ENCODE results near the gene TMCO4. TPM values are rescaled to one million over a fixed set of nuclear protein-coding genes. Genes with fewer than 3 reads are reported as not detected.

TMCO4 gene
- total RNA-seq, 1 donor from 2014 or later = 18.6 TPM

GRCh38 chr1:19739628-19740027, 60.1 kb downstream of the TMCO4 start:
- TF ChIP-seq CTCF (IDR thresholded peaks at IDR 0.05; ENCODE audit: unreplicated experiment) = no peak
- DNase-seq (ENCODE audit: low spot score, unreplicated experiment) = no peak
- H3K4me3 Mint-ChIP-seq (ENCODE audit: low read depth) = no peak overlapping the region
- no peaks in the 10 kb centered on the region for H3K9me3 Mint-ChIP-seq (ENCODE audit: low read depth)
- no peaks in the 10 kb centered on the region for H3K4me1 Mint-ChIP-seq (ENCODE audit: low read depth)
- H3K36me3 Mint-ChIP-seq (ENCODE audit: insufficient read depth) = peaks cover 13% of the 10 kb centered on the region
- no peak overlapping the region for H3K27ac Mint-ChIP-seq
- no peaks in the 10 kb centered on the region for H3K27me3 Mint-ChIP-seq

DNA sequence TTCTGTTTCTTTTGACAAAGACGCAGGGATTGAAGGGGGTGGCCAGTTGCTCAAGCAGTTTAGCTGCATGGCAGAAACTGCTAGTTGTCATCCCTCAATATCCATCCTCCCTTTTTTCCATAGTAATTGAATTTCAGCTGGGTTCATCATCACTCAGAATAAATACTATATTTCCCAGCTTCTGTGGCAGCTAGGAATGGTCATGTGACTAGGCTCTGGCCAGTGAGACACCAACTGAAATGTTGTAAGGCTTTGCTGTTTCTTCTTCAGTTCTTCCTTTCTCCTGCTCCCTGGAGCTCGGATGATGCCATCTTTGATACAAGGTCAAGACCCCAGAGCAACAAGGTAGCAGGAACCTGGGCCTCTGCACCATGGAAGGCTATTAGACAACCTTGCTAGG, 61.0 kb downstream of the TMCO4 start:
- Mint-ChIP-seq H3K27me3 (no peaks in the 10 kb centered on the region), H3K4me3 (ENCODE audit: low read depth) (no peak overlapping the region), H3K9me3 (ENCODE audit: low read depth) (no peaks in the 10 kb centered on the region), H3K27ac (no peak overlapping the region), H3K4me1 (ENCODE audit: low read depth) (no peaks in the 10 kb centered on the region), H3K36me3 (ENCODE audit: insufficient read depth) (peaks cover 11% of the 10 kb centered on the region)
- no peak for TF ChIP-seq CTCF (IDR thresholded peaks at IDR 0.05; ENCODE audit: unreplicated experiment)
- no peak for DNase-seq (ENCODE audit: low spot score, unreplicated experiment)

GRCh38 chr1:19738076-19738475, 61.6 kb downstream of the TMCO4 start:
- Mint-ChIP-seq H3K4me3 (ENCODE audit: low read depth) (no peak overlapping the region), H3K36me3 (ENCODE audit: insufficient read depth) (peaks cover 9% of the 10 kb centered on the region), H3K9me3 (ENCODE audit: low read depth) (no peaks in the 10 kb centered on the region), H3K27ac (no peak overlapping the region), H3K4me1 (ENCODE audit: low read depth) (no peaks in the 10 kb centered on the region), H3K27me3 (no peaks in the 10 kb centered on the region)
- TF ChIP-seq CTCF (IDR thresholded peaks at IDR 0.05; ENCODE audit: unreplicated experiment) = no peak
- DNase-seq (ENCODE audit: low spot score, unreplicated experiment) = no peak

DNA sequence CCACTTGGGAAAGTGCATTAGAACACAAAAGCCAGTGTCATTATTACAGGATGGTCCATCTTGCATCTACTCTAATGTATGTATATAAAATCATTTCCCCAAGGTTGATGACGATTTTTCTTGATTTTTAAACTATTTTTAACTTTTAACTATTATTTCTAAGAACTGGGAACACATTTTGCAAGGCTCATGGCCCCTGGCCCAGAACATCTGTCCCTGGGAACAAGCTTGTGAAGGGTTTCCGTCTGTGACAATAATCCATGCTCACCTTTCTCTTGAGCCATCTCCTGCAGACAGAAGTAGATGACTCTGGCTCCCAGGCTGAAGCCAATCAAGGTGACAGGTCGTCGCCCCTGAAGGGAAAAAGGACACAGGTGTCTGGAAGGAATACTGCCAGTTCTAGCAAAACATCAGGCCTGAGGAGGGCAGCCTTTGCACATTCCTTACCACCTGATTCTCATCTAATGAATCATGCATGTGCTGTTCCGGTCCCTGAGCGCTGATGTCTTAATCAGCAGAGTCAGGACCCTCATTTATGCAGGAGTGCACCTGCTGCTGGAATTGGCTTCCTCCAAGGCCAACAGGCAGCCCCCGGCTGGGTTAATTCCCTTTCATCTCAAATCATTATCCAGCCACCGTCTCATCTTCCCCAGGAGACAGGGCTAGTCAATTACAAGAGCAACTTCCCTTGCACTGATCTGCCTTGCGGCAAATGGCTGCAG, 62.5 kb downstream of the TMCO4 start:
- TF ChIP-seq CTCF (IDR thresholded peaks at IDR 0.05; ENCODE audit: unreplicated experiment) = no peak
- Mint-ChIP-seq H3K36me3 (ENCODE audit: insufficient read depth) (peaks cover 9% of the 10 kb centered on the region), H3K27me3 (no peaks in the 10 kb centered on the region), H3K9me3 (ENCODE audit: low read depth) (no peaks in the 10 kb centered on the region), H3K4me1 (ENCODE audit: low read depth) (no peaks in the 10 kb centered on the region), H3K27ac (no peak overlapping the region), H3K4me3 (ENCODE audit: low read depth) (no peak overlapping the region)
- DNase-seq (ENCODE audit: low spot score, unreplicated experiment) = no peak

DNA sequence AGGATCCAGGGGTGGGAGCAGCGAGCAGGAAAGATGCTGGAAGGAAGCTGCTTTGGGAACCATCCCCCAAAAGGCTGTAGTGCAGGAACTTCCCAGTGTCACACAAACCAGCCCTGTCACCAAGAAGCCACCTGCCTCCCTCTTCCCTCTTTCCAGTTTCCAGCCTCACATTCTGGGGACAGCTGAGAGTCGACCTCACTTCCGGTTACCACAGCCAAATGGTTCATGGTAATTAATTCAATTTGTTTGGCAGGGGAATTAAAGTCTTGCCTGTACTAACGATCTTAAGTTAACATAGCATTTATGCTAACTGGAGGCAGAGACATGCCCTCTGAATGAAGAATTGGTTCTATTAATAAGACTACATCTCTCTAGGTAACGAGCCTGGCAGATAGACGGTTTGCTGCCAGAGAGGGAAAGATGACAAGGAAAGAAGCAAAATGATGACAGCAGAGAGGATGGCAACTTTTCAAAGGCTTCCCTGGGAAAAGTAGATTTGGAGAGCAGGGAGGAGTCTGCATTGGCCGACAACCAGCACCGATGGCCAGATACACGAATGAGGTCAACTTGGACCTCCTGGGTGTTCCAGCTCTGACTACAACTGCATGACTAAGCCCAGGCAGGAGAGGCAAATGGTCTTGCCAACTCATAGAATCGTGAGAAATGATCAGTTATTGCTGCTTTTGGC, 64.1 kb downstream of the TMCO4 start:
- H3K4me3 Mint-ChIP-seq (ENCODE audit: low read depth) = no peak overlapping the region
- H3K4me1 Mint-ChIP-seq (ENCODE audit: low read depth) = no peaks in the 10 kb centered on the region
- H3K36me3 Mint-ChIP-seq (ENCODE audit: insufficient read depth) = peaks cover 6% of the 10 kb centered on the region
- TF ChIP-seq CTCF (IDR thresholded peaks at IDR 0.05; ENCODE audit: unreplicated experiment) = no peak
- DNase-seq (ENCODE audit: low spot score, unreplicated experiment) = no peak
- no peaks in the 10 kb centered on the region for H3K9me3 Mint-ChIP-seq (ENCODE audit: low read depth)
- no peaks in the 10 kb centered on the region for H3K27me3 Mint-ChIP-seq
- H3K27ac Mint-ChIP-seq = no peak overlapping the region
